HepG2 (cell line): ENCODE results near the gene PTPRN. TPM values are rescaled to one million over a fixed set of nuclear protein-coding genes. Genes with fewer than 3 reads are reported as not detected.

Experiments
- ESRRA ChIP-seq: sonication (generic); formaldehyde crosslinking; IDR thresholded peaks from 2 replicates; pipeline ENCODE4 v1.5.1; 2020; ENCODE audit warnings: mild to moderate bottlenecking, low read depth, missing genetic modification reagents
- GTF3A ChIP-seq: sonication (generic); formaldehyde crosslinking; conservative IDR thresholded peaks from 2 replicates; pipeline ENCODE4 v1.4.0; 2020; ENCODE audit warnings: mild to moderate bottlenecking, missing genetic modification reagents
- HCFC1 ChIP-seq: fragments of 150-350 bp; IDR thresholded peaks from 2 replicates; pipeline ENCODE4 v1.6.1; 2014; ENCODE audit warnings: low read depth, low read length
- HNRNPLL ChIP-seq: fragments of 200-400 bp; formaldehyde crosslinking; IDR thresholded peaks from 2 replicates; pipeline ENCODE4 v1.6.1; 2017; ENCODE audit warnings: mild to moderate bottlenecking, low read depth, low read length; ENCODE audit not compliant: poor library complexity, severe bottlenecking
- JUN ChIP-seq: sonication (generic); formaldehyde crosslinking; IDR thresholded peaks from 2 replicates; pipeline ENCODE4 v1.4.0; 2020; ENCODE audit warnings: mild to moderate bottlenecking, missing genetic modification reagents
- MLLT10 ChIP-seq: sonication (generic); formaldehyde crosslinking; IDR thresholded peaks from 2 replicates; pipeline ENCODE4 v1.4.0; 2020; ENCODE audit warnings: missing genetic modification reagents
- NFE2L1 ChIP-seq: sonication (generic); formaldehyde crosslinking; IDR thresholded peaks from 2 replicates; pipeline ENCODE4 v1.4.0; 2020; ENCODE audit warnings: missing genetic modification reagents, mild to moderate bottlenecking, borderline replicate concordance
- ZC3H13 ChIP-seq: sonication (generic); formaldehyde crosslinking; IDR thresholded peaks from 2 replicates; pipeline ENCODE4 v1.8.1; 2023; ENCODE audit warnings: mild to moderate bottlenecking, missing genetic modification reagents, moderate library complexity
- ZFP62 ChIP-seq: sonication (generic); formaldehyde crosslinking; IDR thresholded peaks from 2 replicates; pipeline ENCODE4 v1.4.0; 2020; ENCODE audit warnings: missing genetic modification reagents
- ZIK1 ChIP-seq: sonication (generic); formaldehyde crosslinking; IDR thresholded peaks from 2 replicates; pipeline ENCODE4 v1.5.0; 2020; ENCODE audit warnings: mild to moderate bottlenecking, low read depth, missing genetic modification reagents, borderline replicate concordance
- ZMYM4 ChIP-seq: sonication (generic); formaldehyde crosslinking; IDR thresholded peaks from 2 replicates; pipeline ENCODE4 v1.8.1; 2023; ENCODE audit warnings: mild to moderate bottlenecking, missing genetic modification reagents
- ZNF317 ChIP-seq: sonication (generic); formaldehyde crosslinking; IDR thresholded peaks from 2 replicates; pipeline ENCODE4 v1.5.0; 2020; ENCODE audit warnings: mild to moderate bottlenecking, missing genetic modification reagents
- ZNF383 ChIP-seq: sonication (generic); formaldehyde crosslinking; IDR thresholded peaks from 2 replicates; pipeline ENCODE4 v1.4.0; 2020; ENCODE audit warnings: missing genetic modification reagents, mild to moderate bottlenecking, borderline replicate concordance
- ZNF557 ChIP-seq: sonication (generic); formaldehyde crosslinking; IDR thresholded peaks from 2 replicates; pipeline ENCODE4 v1.4.0; 2020; ENCODE audit warnings: missing genetic modification reagents
- ZNF605 ChIP-seq: sonication (generic); formaldehyde crosslinking; IDR thresholded peaks from 2 replicates; pipeline ENCODE4 v1.8.0; 2022; ENCODE audit warnings: mild to moderate bottlenecking, missing genetic modification reagents
- ZNF850 ChIP-seq: sonication (generic); formaldehyde crosslinking; conservative IDR thresholded peaks from 2 replicates; pipeline ENCODE4 v1.9.0; 2021; ENCODE audit warnings: mild to moderate bottlenecking, missing genetic modification reagents
- ZNF883 ChIP-seq: sonication (generic); formaldehyde crosslinking; IDR thresholded peaks from 2 replicates; pipeline ENCODE4 v1.5.1; 2020; ENCODE audit warnings: mild to moderate bottlenecking, missing genetic modification reagents; ENCODE audit errors: not compliant biosample characterization
- polyA plus RNA-seq, 8 experiments: library from polyadenylated mRNA; depleted of rRNA in 3 of 8; stranded (reverse) in 7 of 8; unstranded in 1 of 8; fragments of >200 nt; fragmentation: Illumina TruSeq in 4 of 8; extraction: Trizol in 4 of 8; gene quantifications; 2 replicates each; pipeline versions ENCODE4 v1.2.1 to v1.2.3, GENCODE V29; 2011 to 2016; ENCODE audit warnings: low read depth in 4 of 8, missing spikeins in 1 of 8, mixed read lengths in 1 of 8; ENCODE audit not compliant: insufficient read depth in 1 of 8
- total RNA-seq, 5 experiments: library from RNA; depleted of rRNA; stranded (reverse); fragments of >200 nt; fragmentation: Illumina TruSeq; extraction: Trizol; gene quantifications; 2 replicates each; pipeline ENCODE4 v1.2.3, GENCODE V29; 2016; ENCODE audit warnings: low read depth in 1 of 5
- TF ChIP-seq, protein P1 (sequence below): sonication (generic); formaldehyde crosslinking; conservative IDR thresholded peaks from 2 replicates; pipeline ENCODE4 v1.4.0; 2020; ENCODE audit warnings: missing genetic modification reagents
- TF ChIP-seq, protein P2 (sequence below): sonication (generic); formaldehyde crosslinking; IDR thresholded peaks from 2 replicates; pipeline ENCODE4 v1.5.1; 2020; ENCODE audit warnings: missing genetic modification reagents, mild to moderate bottlenecking, borderline replicate concordance
- TF ChIP-seq, protein P3 (sequence below): IDR thresholded peaks from 2 replicates; pipeline ENCODE4 v1.6.1; 2012; ENCODE audit warnings: low read depth, low read length, improper control_type of control experiment
- TF ChIP-seq, protein P4 (sequence below): sonication (generic); formaldehyde crosslinking; IDR thresholded peaks from 2 replicates; pipeline ENCODE4 v1.4.0; 2020; ENCODE audit warnings: mild to moderate bottlenecking, missing genetic modification reagents
- TF ChIP-seq, protein P5 (sequence below): sonication (generic); formaldehyde crosslinking; IDR thresholded peaks from 2 replicates; pipeline ENCODE4 v1.4.0; 2020; ENCODE audit warnings: missing genetic modification reagents, mild to moderate bottlenecking, borderline replicate concordance

The PTPRN gene
- total and polyA plus RNA-seq, 2 of the 13 experiments (the other 11 are each of a cell fraction or from before 2014, with no cell fraction given), result 0.26 TPM; not detected in 1

DNA sequence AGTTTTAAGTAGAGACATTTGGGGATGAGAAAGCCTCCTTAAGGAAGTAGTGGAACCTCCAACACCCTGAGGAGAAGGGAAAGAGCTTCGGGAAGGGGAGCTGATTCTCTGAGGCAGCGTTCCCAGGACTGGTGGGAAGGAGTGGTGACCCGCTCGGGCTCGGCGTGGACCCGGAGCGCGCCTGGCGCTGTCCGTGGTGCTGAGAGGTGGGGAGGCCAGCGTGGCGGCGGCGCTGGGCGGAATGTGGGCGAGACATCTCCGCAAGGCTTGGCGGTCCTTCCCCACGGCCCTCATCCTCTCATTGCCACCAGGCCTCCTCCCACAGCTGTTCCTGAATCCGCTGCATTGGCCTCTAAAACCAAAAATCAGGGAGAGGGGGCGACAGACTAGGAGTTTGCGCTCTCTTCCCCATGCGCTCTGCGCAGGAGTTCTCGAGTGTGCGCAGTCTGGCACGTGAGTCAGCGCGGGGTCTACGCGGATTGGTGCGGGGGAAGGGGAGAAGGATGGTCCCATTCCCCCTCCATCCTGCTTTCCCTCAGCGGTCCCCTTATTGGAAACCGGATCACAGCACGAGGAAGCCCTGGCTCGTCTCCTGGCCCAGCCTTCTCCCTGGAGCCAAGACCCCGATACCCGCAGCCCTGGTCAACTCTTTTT lies 22.5 kb upstream of the PTPRN start (continued):
- TF ChIP-seq, protein P1, sequence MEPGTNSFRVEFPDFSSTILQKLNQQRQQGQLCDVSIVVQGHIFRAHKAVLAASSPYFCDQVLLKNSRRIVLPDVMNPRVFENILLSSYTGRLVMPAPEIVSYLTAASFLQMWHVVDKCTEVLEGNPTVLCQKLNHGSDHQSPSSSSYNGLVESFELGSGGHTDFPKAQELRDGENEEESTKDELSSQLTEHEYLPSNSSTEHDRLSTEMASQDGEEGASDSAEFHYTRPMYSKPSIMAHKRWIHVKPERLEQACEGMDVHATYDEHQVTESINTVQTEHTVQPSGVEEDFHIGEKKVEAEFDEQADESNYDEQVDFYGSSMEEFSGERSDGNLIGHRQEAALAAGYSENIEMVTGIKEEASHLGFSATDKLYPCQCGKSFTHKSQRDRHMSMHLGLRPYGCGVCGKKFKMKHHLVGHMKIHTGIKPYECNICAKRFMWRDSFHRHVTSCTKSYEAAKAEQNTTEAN (CRISPR knock-in tag), result peak; percentile 84
- TF ChIP-seq ZIK1 (CRISPR knock-in tag), result peak; percentile 52; the same call in 1 of the 2 replicates
- no peak for TF ChIP-seq HCFC1
- TF ChIP-seq ESRRA (CRISPR knock-in tag), result no peak
- TF ChIP-seq ZNF605 (CRISPR knock-in tag), result peak; percentile 70; the same call in 1 of the 2 replicates
- no peak for TF ChIP-seq JUN (CRISPR knock-in tag)
- TF ChIP-seq, protein P2, sequence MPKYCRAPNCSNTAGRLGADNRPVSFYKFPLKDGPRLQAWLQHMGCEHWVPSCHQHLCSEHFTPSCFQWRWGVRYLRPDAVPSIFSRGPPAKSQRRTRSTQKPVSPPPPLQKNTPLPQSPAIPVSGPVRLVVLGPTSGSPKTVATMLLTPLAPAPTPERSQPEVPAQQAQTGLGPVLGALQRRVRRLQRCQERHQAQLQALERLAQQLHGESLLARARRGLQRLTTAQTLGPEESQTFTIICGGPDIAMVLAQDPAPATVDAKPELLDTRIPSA (CRISPR knock-in tag), result no peak
- no peak for TF ChIP-seq NFE2L1 (CRISPR knock-in tag)
- no peak for TF ChIP-seq ZNF850 (CRISPR knock-in tag)
- no peak for TF ChIP-seq ZNF383 (CRISPR knock-in tag)
- peak; percentile 94 for TF ChIP-seq ZNF883
- no peak for TF ChIP-seq ZC3H13
- TF ChIP-seq HNRNPLL, result no peak
- no peak for TF ChIP-seq GTF3A (CRISPR knock-in tag)
- no peak for TF ChIP-seq ZFP62 (CRISPR knock-in tag)
- TF ChIP-seq ZNF557, result peak; percentile 96
- TF ChIP-seq, protein P3, sequence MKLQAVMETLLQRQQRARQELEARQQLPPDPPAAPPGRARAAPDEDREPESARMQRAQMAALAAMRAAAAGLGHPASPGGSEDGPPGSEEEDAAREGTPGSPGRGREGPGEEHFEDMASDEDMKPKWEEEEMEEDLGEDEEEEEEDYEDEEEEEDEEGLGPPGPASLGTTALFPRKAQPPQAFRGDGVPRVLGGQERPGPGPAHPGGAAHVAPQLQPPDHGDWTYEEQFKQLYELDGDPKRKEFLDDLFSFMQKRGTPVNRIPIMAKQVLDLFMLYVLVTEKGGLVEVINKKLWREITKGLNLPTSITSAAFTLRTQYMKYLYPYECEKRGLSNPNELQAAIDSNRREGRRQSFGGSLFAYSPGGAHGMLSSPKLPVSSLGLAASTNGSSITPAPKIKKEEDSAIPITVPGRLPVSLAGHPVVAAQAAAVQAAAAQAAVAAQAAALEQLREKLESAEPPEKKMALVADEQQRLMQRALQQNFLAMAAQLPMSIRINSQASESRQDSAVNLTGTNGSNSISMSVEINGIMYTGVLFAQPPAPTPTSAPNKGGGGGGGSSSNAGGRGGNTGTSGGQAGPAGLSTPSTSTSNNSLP, result no peak
- peak; percentile 69; the same call in 1 of the 2 replicates for TF ChIP-seq ZNF317 (CRISPR knock-in tag)
- TF ChIP-seq, protein P4, sequence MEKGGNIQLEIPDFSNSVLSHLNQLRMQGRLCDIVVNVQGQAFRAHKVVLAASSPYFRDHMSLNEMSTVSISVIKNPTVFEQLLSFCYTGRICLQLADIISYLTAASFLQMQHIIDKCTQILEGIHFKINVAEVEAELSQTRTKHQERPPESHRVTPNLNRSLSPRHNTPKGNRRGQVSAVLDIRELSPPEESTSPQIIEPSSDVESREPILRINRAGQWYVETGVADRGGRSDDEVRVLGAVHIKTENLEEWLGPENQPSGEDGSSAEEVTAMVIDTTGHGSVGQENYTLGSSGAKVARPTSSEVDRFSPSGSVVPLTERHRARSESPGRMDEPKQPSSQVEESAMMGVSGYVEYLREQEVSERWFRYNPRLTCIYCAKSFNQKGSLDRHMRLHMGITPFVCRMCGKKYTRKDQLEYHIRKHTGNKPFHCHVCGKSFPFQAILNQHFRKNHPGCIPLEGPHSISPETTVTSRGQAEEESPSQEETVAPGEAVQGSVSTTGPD (CRISPR knock-in tag), result no peak
- peak; percentile 55; the same call in 1 of the 2 replicates for TF ChIP-seq ZMYM4
- TF ChIP-seq, protein P5, sequence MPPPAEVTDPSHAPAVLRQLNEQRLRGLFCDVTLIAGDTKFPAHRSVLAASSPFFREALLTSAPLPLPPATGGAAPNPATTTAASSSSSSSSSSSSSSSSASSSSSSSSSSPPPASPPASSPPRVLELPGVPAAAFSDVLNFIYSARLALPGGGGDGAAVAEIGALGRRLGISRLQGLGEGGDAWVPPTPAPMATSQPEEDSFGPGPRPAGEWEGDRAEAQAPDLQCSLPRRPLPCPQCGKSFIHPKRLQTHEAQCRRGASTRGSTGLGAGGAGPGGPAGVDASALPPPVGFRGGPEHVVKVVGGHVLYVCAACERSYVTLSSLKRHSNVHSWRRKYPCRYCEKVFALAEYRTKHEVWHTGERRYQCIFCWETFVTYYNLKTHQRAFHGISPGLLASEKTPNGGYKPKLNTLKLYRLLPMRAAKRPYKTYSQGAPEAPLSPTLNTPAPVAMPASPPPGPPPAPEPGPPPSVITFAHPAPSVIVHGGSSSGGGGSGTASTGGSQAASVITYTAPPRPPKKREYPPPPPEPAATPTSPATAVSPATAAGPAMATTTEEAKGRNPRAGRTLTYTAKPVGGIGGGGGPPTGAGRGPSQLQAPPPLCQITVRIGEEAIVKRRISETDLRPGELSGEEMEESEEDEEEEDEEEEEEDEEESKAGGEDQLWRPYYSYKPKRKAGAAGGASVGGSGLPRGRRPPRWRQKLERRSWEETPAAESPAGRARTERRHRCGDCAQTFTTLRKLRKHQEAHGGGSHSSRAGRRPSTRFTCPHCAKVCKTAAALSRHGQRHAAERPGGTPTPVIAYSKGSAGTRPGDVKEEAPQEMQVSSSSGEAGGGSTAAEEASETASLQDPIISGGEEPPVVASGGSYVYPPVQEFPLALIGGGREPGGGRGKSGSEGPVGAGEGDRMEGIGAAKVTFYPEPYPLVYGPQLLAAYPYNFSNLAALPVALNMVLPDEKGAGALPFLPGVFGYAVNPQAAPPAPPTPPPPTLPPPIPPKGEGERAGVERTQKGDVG, result no peak
- TF ChIP-seq MLLT10 (CRISPR knock-in tag), result no peak
